Middle frontal gyrus (tissue), 1 donor: ENCODE results near the gene MEF2D.
A peak's percentile ranks its signal among the peaks of the same experiment; 100 is the strongest.

Experiments used
- DNase-seq: peaks from one replicate; pipeline ENCODE4 v3.0.0-alpha.2; 2015; ENCODE audit warnings: low spot score; ENCODE audit errors: extremely low spot score

Gene MEF2D

GRCh38 chr1:156525071-156525501 lies 24.5 kb upstream of the MEF2D start:
- no peak for DNase-seq

DNA sequence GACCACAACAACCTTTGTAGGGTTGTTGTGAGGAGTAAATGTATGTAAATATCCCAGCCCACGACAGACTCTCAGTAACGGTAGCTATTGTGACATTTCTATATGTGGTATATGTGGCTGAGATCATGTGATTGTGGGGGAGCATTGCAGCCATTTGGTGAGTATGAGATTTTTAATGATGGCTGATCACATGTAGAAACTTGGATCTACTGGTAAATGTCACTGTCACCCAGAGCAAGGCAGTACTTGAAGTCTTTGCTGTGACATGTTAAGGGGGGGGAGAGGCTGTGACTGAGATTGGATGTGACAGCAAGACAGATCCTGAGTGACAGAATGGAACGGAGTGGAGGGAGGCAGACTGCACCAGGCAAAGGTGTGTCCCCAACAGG lies 23.9 kb upstream of the MEF2D start:
- DNase-seq = no peak

DNA sequence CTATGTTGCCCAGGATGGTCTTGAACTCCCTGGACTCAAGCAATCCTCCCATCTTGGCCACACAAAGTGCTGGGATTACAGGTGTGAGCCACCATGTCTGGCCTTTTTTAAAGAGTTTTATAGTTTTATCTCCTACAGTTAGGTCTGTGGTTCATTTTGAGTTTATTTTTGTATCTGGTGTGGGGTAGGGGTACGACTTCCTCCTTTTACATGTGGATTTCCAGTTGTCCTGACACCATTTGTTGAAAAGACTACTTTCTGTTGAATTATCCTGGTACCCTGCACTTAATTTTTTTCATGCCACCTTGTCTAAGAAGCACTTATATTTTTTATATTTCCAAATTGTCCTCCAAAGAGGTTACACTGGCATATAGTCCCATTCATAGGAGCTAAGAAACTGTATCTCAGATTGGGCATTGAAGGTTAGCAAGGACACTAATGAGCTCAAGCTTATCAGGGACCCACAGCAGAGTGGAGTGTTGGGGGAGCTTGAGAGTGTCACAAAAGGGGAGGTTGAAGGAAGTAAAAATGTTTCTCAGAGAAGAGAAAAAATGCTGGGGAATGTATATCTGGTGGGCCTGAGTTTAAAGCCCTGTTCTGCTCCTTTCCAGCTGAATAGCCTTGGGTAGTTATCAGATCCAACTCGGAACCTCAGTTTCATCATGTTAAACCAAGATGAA lies 23.4 kb upstream of the MEF2D start:
- no peak for DNase-seq

- DNase-seq = no peak
Observed at GRCh38 chr1:156522443-156522970, 21.9 kb upstream of the MEF2D start.

GRCh38 chr1:156517748-156518147 lies 17.2 kb upstream of the MEF2D start:
- DNase-seq = no peak

- DNase-seq = no peak
Observed at GRCh38 chr1:156516821-156517220, 16.2 kb upstream of the MEF2D start.

DNA sequence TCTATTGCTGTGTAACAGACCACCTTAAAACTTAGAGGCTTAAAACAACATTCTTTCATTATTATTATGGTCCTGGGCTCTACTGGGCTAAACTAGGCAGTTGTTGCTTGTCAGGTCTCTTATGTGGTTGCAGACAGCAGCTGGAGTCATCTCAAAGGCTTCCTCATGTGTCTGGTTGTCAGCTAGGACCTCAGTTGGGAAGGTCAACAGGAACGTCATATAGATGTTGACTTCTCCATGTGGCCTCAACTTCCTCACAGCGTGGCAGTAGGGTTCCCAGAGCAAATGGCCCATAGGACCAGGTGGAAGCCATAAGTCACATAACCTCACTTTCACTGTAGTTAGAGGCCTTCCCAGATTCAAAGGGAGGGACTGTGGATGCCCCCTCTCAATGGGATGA lies 15.4 kb upstream of the MEF2D start:
- no peak for DNase-seq

DNA sequence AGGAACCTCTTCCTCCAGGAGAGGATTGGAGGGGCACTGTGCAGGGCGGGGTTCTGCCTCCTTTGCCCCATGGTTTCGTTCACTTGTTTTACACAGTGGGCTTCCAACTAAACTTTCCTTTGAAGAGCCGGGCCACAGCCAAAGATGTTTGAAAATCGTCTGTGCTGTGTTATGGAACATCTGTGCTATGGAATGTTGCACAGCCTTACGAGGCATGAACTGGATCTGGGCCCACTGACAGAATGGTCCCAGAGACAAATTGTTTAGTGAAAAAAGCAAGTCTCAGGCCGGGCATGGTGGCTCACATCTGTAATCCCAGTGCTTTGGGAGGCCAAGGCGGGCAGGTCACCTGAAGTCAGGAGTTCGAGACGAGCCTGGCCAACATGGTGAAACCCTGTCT lies 12.6 kb upstream of the MEF2D start:
- no peak for DNase-seq

- DNase-seq = no peak
Observed at GRCh38 chr1:156511644-156512043, 11.1 kb upstream of the MEF2D start.

DNA sequence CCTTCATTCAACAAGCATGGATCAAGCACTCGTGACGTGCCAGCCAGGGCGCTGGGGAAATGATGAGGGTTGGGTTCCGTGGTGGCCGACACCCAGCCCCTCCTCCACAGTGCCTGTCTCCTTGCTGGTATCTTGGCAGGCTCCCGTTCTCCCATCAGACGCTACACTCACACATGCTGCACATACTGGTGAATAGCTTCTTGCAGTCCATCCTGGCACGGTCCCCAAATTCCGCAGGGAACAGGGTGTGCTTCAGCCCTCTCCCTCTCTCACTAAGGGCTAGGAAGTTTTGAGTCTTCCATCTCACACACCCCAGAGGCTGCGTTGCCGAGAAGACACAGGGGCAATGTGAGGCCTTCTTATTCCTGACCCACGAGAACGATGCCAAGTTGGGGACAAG lies 10.1 kb upstream of the MEF2D start:
- no peak for DNase-seq

DNA sequence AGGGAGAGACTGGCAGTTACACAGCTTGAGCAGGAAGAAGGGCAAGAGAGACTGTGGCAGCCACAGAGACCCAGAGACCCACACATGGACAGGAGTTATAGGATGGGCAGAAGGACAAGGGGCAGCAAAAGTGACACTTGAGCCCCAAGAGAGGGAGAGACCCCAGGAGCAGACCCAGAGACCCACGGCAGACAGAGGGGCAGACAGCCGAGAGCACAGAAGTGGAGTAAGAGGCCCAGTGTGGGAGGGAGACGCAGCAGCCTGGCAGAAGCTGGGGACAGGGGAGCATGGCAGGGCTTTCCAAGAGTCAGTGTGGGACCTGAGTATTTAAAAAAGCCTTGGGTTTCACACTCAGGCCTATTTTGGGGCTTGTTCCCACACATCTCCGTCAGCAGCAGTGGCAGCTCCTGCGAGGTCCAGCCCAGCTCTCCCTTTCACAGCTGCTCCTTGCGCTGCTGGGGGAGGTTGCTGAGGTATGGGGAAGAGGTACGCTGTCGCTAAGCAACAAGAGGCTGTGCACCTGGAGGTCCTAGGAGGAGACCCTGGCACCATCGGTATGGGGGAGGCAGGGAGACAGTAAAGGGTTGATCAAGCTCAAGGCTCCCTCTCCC lies 9.0 kb upstream of the MEF2D start:
- peak; percentile 66 for DNase-seq

DNA sequence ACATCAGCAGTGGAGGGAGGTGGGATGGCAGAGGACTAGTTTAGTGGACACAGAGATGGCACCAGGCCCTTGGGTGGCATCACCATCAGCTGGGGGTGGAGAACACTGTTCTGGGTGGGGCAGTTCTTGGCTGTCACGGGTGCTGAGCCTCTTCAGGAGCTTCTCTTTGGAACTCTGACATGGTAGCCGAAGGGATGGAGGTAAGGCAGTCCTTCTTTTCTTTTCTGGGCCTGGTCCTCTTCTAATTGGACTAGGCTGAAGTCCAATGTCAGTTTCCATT lies 8.3 kb upstream of the MEF2D start:
- DNase-seq = no peak

- DNase-seq = no peak
Observed at GRCh38 chr1:156508205-156508954, 7.8 kb upstream of the MEF2D start.

GRCh38 chr1:156506450-156506849 lies 5.9 kb upstream of the MEF2D start:
- no peak for DNase-seq

DNA sequence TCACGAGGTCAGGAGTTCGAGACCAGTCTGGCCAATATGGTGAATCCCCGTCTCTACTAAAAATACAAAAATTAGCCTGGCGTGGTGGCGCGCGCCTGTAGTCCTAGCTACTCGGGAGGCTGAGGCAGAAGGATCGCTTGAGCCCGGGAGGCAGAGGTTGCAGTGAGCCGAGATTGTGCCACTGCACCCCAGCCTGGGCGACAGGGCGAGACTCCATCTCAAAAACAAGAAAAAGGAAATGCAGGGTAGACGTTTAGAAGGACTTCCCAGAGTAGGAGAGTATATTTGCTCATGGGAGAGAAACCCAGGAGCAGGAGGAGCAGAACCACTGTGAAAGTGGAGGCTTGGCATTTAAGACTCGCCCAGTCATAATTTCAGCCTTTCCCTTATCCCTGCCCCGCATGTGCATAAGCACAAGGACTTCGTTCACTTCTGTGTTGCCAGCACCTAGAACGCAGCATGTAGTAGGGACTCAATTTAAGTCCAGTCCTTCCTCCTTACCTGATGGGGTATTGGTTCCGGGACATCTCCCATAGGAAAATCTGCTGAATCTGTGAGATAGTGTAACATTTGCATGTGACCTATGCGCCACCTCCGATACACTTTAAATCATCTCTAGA lies 5.2 kb upstream of the MEF2D start:
- no peak for DNase-seq

DNA sequence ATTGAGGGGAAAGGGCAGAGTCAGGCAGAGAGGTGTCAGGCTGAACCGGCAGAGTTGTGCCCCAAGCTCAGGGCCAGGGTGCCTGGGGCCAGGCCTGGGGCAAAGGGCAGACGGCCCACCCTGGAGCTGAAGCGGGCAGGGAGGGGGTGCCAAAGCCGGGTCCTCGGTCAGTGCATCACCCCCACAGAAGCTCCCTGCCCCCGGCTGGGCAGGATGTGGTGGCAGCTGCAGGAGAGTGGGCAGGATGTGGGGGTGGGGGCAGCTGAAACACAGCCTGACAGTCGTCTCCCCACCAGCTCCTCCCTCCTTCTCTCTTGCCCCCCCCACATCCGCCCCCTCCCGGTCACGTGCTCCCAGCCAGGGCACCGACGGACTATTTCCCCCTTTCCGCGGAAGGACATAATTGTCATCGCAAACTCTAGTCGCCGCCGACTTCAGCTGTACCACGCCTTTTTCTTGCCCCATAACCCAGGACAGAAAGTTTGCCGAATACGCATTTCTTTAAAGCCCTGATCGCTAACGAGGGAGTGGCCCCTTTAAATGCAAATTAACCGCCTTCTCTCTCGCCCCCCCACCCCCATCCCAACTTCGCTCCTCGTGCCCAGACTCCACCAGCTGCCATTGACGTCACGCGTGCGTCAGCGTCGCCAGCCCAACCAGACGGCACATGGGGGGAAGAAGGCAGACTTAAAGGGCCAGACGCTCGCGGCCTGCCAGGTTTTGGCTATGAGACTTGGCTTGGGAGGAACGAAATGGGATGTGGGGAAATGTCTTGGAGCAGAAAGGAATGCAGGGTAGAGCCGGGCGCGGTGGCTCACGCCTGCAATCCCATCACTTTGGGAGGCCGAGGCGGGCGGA lies 4.5 kb upstream of the MEF2D start:
- DNase-seq = peak; percentile 95

DNA sequence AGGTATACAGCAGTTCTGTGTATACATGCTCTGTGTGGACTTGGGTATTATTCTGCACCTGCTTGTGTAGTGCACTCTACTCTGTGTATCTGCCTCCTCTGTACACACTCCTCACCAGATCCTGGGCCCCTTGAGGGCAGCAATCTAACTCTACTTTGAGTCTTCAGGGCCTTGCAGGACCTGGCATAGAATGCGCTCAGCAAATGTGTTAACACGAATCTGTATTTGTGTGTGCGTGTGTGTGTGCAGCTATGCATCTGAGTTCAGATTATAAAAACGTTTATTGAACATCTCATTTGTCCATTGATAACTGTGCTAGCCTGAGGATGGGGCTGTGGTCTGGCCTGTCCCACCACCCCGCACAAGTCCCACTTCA lies 3.9 kb upstream of the MEF2D start:
- no peak for DNase-seq

DNA sequence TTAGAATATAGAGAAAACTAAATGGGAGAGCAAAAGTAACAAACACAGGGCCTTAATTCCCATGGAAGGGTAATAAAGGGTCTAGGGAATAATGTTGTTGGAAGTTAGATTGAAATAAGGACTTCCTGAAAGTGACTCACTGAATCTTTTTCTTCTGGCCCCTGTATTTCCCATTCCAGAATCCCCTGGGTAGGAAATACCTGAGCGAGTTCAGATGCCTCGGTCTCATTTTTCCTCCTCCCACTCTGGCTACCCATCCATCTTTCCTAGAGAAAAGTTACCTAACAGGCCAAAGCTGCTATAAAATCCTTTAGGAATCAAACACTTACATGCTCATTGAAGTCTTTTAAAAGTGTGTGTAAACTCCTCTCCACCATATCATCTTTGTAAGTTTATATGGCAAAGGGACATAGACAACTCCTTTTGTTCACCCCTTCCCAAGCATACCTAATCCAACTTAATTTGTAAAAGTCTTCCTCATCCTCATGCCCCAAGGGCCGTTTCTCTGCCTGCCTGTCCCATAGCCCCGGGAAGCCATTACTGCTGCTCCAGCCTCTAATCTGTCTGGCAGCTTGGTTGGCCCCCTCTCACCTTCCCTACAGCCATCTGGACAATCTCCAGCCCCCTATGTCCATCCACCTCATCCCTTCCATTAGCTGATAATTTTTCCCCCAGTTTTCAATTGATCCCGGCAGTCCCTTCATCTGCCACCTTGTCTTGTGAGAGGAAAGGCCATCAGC lies 3.3 kb upstream of the MEF2D start:
- DNase-seq = no peak

GRCh38 chr1:156502894-156503697 lies 2.5 kb upstream of the MEF2D start:
- DNase-seq = peak; percentile 71

GRCh38 chr1:156502391-156502893 lies 1.9 kb upstream of the MEF2D start:
- DNase-seq = no peak
